ENCODE measurements around the gene TF.

The TF gene

GRCh38 chr3:133834621-133835417, 88.6 kb downstream of the TF start:
- DNase-seq (ENCODE audit: low read depth in 2 of 2, low spot score in 1 of 2) = no peak

- DNase-seq (ENCODE audit: low read depth in 2 of 2, low spot score in 1 of 2) = no peak
These were observed 89.2 kb downstream of the TF start for GRCh38 chr3:133835418-133835743.

GRCh38 chr3:133835961-133836360, 89.8 kb downstream of the TF start:
- DNase-seq (ENCODE audit: low read depth in 2 of 2, low spot score in 1 of 2) = no peak

- no peak for DNase-seq (ENCODE audit: low read depth in 2 of 2, low spot score in 1 of 2)
These were observed 90.4 kb downstream of the TF start for GRCh38 chr3:133836497-133837158.

- DNase-seq (ENCODE audit: low read depth in 2 of 2, low spot score in 1 of 2) = no peak
These were observed 91.5 kb downstream of the TF start for GRCh38 chr3:133837487-133838295.

GRCh38 chr3:133838296-133838789, 92.2 kb downstream of the TF start:
- DNase-seq (ENCODE audit: low read depth in 2 of 2, low spot score in 1 of 2) = no peak

GRCh38 chr3:133838916-133839800, 93.0 kb downstream of the TF start:
- DNase-seq (ENCODE audit: low read depth in 2 of 2, low spot score in 1 of 2) = no peak

GRCh38 chr3:133840055-133840737, 94.0 kb downstream of the TF start:
- no peak for DNase-seq (ENCODE audit: low read depth in 2 of 2, low spot score in 1 of 2)

- no peak for DNase-seq (ENCODE audit: low read depth in 2 of 2, low spot score in 1 of 2)
These were observed 94.6 kb downstream of the TF start for GRCh38 chr3:133840767-133841166.

- DNase-seq (ENCODE audit: low read depth in 2 of 2, low spot score in 1 of 2) = no peak
These were observed 95.0 kb downstream of the TF start for GRCh38 chr3:133841196-133841595.

- DNase-seq (ENCODE audit: low read depth in 2 of 2, low spot score in 1 of 2) = no peak
These were observed 96.0 kb downstream of the TF start for GRCh38 chr3:133842158-133842557.

- DNase-seq (ENCODE audit: low read depth in 2 of 2, low spot score in 1 of 2) = no peak
These were observed 97.4 kb downstream of the TF start for GRCh38 chr3:133843634-133844033.

GRCh38 chr3:133845127-133845526, 98.9 kb downstream of the TF start:
- DNase-seq (ENCODE audit: low read depth in 2 of 2, low spot score in 1 of 2) = no peak
